ENCODE results near the gene WRNIP1. TPM values are rescaled to one million over a fixed set of nuclear protein-coding genes. Genes with fewer than 3 reads are reported as not detected.
"Not testable (repeated sequence)": the region's sequence is repeated elsewhere in the genome, so short reads cannot be mapped to it uniquely, and the experiment has no call there.

Gene WRNIP1
- total RNA-seq, 5 donors from 2014 or later (not counting 1 experiment from before 2014, with no cell fraction given): 30.1 to 46.1 (median 41.1) TPM

DNA sequence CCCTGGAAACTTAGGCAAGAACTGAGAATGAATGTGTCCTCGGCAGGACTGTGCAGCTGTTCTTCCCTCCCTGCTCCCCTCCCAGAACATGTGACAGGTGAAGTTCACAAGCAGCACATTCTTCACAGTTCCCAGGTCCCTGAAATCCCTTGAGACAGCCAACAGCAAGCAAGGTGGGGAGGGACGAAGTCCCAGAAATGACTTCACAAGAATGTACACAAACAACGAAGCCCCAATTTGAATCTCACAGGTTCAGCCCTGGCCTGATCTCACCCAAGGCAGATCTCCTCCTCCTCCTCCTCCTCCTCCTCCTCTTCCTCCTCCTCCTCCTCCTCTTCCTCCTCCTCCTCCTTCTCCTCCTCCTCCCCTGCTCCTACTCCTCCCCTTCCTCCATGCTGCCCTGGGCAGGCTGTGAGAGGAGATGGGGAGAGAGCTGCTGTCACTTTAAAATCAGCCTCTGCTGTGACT is 32.4 kb downstream of the WRNIP1 start:
- WGBS (ENCODE audit: insufficient coverage): no CpG with 5 or more reads among the region's 3 CpGs
- DNase-seq: no peak
- Histone ChIP-seq H3K36me3 (ENCODE audit: control insufficient read depth in 2 of 2, extremely low read depth in 1 of 2, insufficient read depth in 1 of 2, low read length in 1 of 2) (no peaks in the 10 kb centered on the region), H3K27ac (ENCODE audit: low read length) (no peak overlapping the region), H3K4me3 (ENCODE audit: control insufficient read depth in 1 of 2, extremely low read depth in 1 of 2, low read length in 1 of 2) (no peak overlapping the region), H3K4me1 (ENCODE audit: control insufficient read depth in 1 of 2, extremely low read depth in 1 of 2, insufficient read depth in 2 of 2, low read length in 2 of 2) (peaks cover 10 to 15% of the 10 kb centered on the region in 2 experiments), H3K27me3 (replicated peaks in 1 of 2; ENCODE audit: control insufficient read depth in 2 of 2, extremely low read depth in 1 of 2, insufficient read depth in 2 of 2, low read length in 1 of 2) (no peaks in the 10 kb centered on the region), H3K9me3 (no peaks in the 10 kb centered on the region)
- H3K9me3 Mint-ChIP-seq: no peaks in the 10 kb centered on the region
- H3K27me3 Mint-ChIP-seq: no peaks in the 10 kb centered on the region
- peaks cover 24 to 40% (median 32%) of the 10 kb centered on the region in 3 donors for H3K4me1 Mint-ChIP-seq
- no peak overlapping the region for H3K4me3 Mint-ChIP-seq
- no peak for ATAC-seq (replicated peaks in 1 of 4)
- H3K36me3 Mint-ChIP-seq: peaks cover 4% of the 10 kb centered on the region
- POLR2A ChIA-PET: interaction anchor here in 1 of 2 donors (0.7 kb wide), 1 partner anchor 136 kb away, joined by 4 read pairs; no protein-coding TSS in a partner anchor
- H3K27ac Mint-ChIP-seq: peak overlapping the region in 1 of 2 donors; percentile 44
- CTCF ChIA-PET: interaction anchor here in 1 of 2 donors (0.6 to 0.7 kb wide), 3 partner anchors 17 to 72 kb away, joined by 3 to 5 read pairs (median 5); no protein-coding TSS in a partner anchor

DNA sequence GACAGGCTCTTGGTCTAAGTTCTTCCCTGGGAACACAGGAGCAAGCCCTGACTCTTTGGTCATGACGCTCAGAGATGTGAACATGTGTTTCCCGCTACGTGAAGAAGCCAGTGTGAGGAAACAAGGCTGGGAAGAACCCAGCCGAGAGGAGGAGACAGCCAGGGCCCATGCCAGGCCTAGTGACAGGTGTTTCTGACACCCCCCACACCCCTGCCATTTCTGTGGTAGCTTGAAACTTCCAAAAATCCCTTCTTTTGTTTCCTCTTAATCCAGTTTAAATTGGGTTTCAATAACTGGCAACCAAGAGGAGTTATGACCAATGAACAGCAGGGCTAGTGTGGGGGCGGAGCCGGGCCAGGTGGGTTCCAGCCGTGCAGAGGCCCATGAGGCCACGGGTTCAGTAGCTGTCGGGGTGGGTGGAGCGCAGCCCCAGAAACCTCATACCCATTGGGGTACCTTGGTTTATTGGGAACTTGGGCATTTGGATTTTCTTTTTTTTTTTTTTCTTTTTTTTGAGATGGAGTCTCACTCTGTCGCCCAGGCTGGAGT is 33.5 kb downstream of the WRNIP1 start:
- no peak overlapping the region for H3K27ac ChIP-seq (ENCODE audit: low read length)
- Mint-ChIP-seq H3K9me3 (no peaks in the 10 kb centered on the region), H3K36me3 (peaks cover 4% of the 10 kb centered on the region), H3K4me3 (no peak overlapping the region), H3K27me3 (no peaks in the 10 kb centered on the region), H3K4me1 (peaks cover 14 to 29% (median 22%) of the 10 kb centered on the region in 3 donors), H3K27ac (no peak overlapping the region)
- no peak for DNase-seq
- POLR2A ChIA-PET: no interaction called here
- no peaks in the 10 kb centered on the region for H3K36me3 ChIP-seq (ENCODE audit: control insufficient read depth in 2 of 2, extremely low read depth in 1 of 2, insufficient read depth in 1 of 2, low read length in 1 of 2)
- no peaks in the 10 kb centered on the region for H3K27me3 ChIP-seq (replicated peaks in 1 of 2; ENCODE audit: control insufficient read depth in 2 of 2, extremely low read depth in 1 of 2, insufficient read depth in 2 of 2, low read length in 1 of 2)
- no peak overlapping the region for H3K4me3 ChIP-seq (ENCODE audit: control insufficient read depth in 1 of 2, extremely low read depth in 1 of 2, low read length in 1 of 2)
- CTCF ChIA-PET: no interaction called here
- no peaks in the 10 kb centered on the region for H3K9me3 ChIP-seq
- no peak for ATAC-seq (replicated peaks in 1 of 4)
- peaks cover under 1 to 4% of the 10 kb centered on the region in 2 experiments for H3K4me1 ChIP-seq (ENCODE audit: control insufficient read depth in 1 of 2, extremely low read depth in 1 of 2, insufficient read depth in 2 of 2, low read length in 2 of 2)
- 100% methylated on average over 4 of the region's 11 CpGs for WGBS (ENCODE audit: insufficient coverage)

DNA sequence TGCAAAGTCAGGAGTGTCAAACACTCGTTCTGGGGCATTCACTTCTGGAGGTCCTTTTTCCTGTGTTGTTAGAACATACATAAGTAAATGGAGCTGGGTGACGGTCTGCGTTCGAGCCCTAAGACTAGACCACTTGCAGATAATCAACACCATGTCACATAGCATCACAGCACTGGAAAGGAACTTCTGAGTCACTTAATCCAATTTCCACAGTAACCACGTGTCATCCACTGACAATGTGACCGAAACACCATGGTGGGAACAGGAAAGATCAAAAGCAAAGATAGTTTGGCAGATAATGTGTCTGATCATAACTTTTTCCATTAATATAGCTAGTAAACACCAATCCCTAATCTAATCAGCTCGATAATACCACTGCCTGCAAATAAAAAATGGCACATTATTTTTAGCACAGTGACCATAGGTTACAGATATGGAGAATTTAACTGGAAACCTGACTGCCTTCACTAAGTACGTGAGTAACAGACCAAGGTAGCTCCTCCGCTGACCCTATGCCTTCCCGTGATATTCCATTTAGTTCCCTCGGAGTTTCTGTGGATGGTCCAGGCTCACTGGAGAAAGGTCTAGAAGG is 34.8 kb downstream of the WRNIP1 start:
- ChIA-PET POLR2A (no interaction called here), CTCF (no interaction called here)
- Mint-ChIP-seq H3K4me3 (no peak overlapping the region), H3K36me3 (peaks cover 4% of the 10 kb centered on the region), H3K27ac (no peak overlapping the region), H3K27me3 (no peaks in the 10 kb centered on the region), H3K4me1 (peaks cover 8 to 21% (median 14%) of the 10 kb centered on the region in 3 donors), H3K9me3 (no peaks in the 10 kb centered on the region)
- no peaks in the 10 kb centered on the region for H3K27me3 ChIP-seq (replicated peaks in 1 of 2; ENCODE audit: control insufficient read depth in 2 of 2, extremely low read depth in 1 of 2, insufficient read depth in 2 of 2, low read length in 1 of 2)
- DNase-seq (no peak), ATAC-seq (replicated peaks in 1 of 4) (no peak)
- no peaks in the 10 kb centered on the region for H3K36me3 ChIP-seq (ENCODE audit: control insufficient read depth in 2 of 2, extremely low read depth in 1 of 2, insufficient read depth in 1 of 2, low read length in 1 of 2)
- no peaks in the 10 kb centered on the region for H3K4me1 ChIP-seq (ENCODE audit: control insufficient read depth in 1 of 2, extremely low read depth in 1 of 2, insufficient read depth in 2 of 2, low read length in 2 of 2)
- WGBS (ENCODE audit: insufficient coverage): 85% methylated on average over 5 of the region's 11 CpGs
- no peak overlapping the region for H3K4me3 ChIP-seq (ENCODE audit: control insufficient read depth in 1 of 2, extremely low read depth in 1 of 2, low read length in 1 of 2)
- H3K27ac ChIP-seq (ENCODE audit: low read length): no peak overlapping the region
- no peaks in the 10 kb centered on the region for H3K9me3 ChIP-seq

GRCh38 chr6:2800552-2801316 is 35.5 kb downstream of the WRNIP1 start:
- Mint-ChIP-seq H3K27ac (no peak overlapping the region), H3K4me3 (no peak overlapping the region), H3K27me3 (no peaks in the 10 kb centered on the region), H3K36me3 (peaks cover 3% of the 10 kb centered on the region), H3K9me3 (no peaks in the 10 kb centered on the region), H3K4me1 (peaks cover 8 to 18% (median 14%) of the 10 kb centered on the region in 3 donors)
- H3K4me3 ChIP-seq (ENCODE audit: control insufficient read depth in 1 of 2, extremely low read depth in 1 of 2, low read length in 1 of 2): no peak overlapping the region
- no peaks in the 10 kb centered on the region for H3K36me3 ChIP-seq (ENCODE audit: control insufficient read depth in 2 of 2, extremely low read depth in 1 of 2, insufficient read depth in 1 of 2, low read length in 1 of 2)
- CTCF ChIA-PET: no interaction called here
- WGBS (ENCODE audit: insufficient coverage): 99% methylated on average over 8 of the region's 14 CpGs
- ATAC-seq (replicated peaks in 1 of 4) (no peak), DNase-seq (no peak)
- no peaks in the 10 kb centered on the region for H3K4me1 ChIP-seq (ENCODE audit: control insufficient read depth in 1 of 2, extremely low read depth in 1 of 2, insufficient read depth in 2 of 2, low read length in 2 of 2)
- no peaks in the 10 kb centered on the region for H3K9me3 ChIP-seq
- H3K27me3 ChIP-seq (replicated peaks in 1 of 2; ENCODE audit: control insufficient read depth in 2 of 2, extremely low read depth in 1 of 2, insufficient read depth in 2 of 2, low read length in 1 of 2): no peaks in the 10 kb centered on the region
- POLR2A ChIA-PET: no interaction called here
- H3K27ac ChIP-seq (ENCODE audit: low read length): no peak overlapping the region

DNA sequence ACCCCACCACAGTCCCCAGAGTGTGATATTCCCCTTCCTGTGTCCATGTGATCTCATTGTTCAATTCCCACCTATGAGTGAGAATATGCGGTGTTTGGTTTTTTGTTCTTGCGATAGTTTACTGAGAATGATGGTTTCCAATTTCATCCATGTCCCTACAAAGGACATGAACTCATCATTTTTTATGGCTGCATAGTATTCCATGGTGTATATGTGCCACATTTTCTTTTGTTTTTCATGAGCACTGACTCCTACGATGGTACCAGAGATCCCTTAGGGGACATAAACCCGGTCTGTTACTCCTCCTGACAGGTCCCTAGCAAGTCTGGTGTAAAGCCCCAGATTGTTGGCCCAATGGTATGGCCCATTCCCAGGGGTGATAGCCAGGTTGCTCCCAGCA is 36.5 kb downstream of the WRNIP1 start:
- H3K9me3 ChIP-seq; POLR2A ChIA-PET; H3K4me3 Mint-ChIP-seq; H3K27ac ChIP-seq (ENCODE audit: low read length); H3K27ac Mint-ChIP-seq; H3K4me1 ChIP-seq (ENCODE audit: control insufficient read depth in 1 of 2, extremely low read depth in 1 of 2, insufficient read depth in 2 of 2, low read length in 2 of 2); ATAC-seq (replicated peaks in 1 of 4); H3K27me3 Mint-ChIP-seq; H3K36me3 Mint-ChIP-seq; DNase-seq; H3K4me3 ChIP-seq (ENCODE audit: control insufficient read depth in 1 of 2, extremely low read depth in 1 of 2, low read length in 1 of 2); H3K27me3 ChIP-seq (replicated peaks in 1 of 2; ENCODE audit: control insufficient read depth in 2 of 2, extremely low read depth in 1 of 2, insufficient read depth in 2 of 2, low read length in 1 of 2); H3K9me3 Mint-ChIP-seq; H3K36me3 ChIP-seq (ENCODE audit: control insufficient read depth in 2 of 2, extremely low read depth in 1 of 2, insufficient read depth in 1 of 2, low read length in 1 of 2): not testable (repeated sequence)
- peaks cover 8 to 16% (median 12%) of the 10 kb centered on the region in 3 donors for H3K4me1 Mint-ChIP-seq
- CTCF ChIA-PET: interaction anchor here (0.6 to 0.7 kb wide), 2 partner anchors 265 to 295 kb away, joined by 3 to 4 read pairs; no protein-coding TSS in a partner anchor
- 100% methylated on average over 2 of the region's 4 CpGs for WGBS (ENCODE audit: insufficient coverage)

DNA sequence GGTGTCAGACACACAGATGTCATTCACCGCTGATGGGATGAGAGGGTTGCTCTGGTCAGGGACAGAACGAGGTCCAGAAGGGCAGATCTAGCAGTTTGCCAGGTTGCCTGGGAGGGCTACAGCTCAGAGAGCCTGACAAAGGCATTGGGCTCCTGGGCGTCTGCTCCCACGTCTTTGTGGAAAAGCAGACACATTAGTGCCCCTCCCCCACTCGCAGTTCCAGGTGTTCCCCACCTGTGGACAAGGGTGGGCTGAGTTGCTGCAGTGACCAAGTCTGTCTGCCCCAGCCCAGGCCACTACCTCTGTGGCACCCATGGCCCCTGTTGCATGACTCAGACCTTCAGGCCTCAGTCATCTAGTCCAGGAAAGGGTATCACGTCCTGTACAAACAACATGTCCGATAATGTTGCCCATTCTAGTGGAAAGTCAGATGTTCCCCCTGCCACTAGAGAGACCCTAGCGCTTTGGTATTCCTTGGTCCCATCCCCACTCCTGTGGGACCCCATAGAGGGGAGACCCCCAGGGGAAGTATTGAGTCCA is 37.4 kb downstream of the WRNIP1 start:
- no peaks in the 10 kb centered on the region for H3K27me3 ChIP-seq (replicated peaks in 1 of 2; ENCODE audit: control insufficient read depth in 2 of 2, extremely low read depth in 1 of 2, insufficient read depth in 2 of 2, low read length in 1 of 2)
- Mint-ChIP-seq H3K4me1 (peaks cover 7 to 11% (median 8%) of the 10 kb centered on the region in 3 donors), H3K36me3 (peaks cover 5% of the 10 kb centered on the region), H3K9me3 (no peaks in the 10 kb centered on the region), H3K4me3 (no peak overlapping the region), H3K27ac (no peak overlapping the region), H3K27me3 (no peaks in the 10 kb centered on the region)
- H3K4me1 ChIP-seq (ENCODE audit: control insufficient read depth in 1 of 2, extremely low read depth in 1 of 2, insufficient read depth in 2 of 2, low read length in 2 of 2): no peaks in the 10 kb centered on the region
- ATAC-seq (replicated peaks in 1 of 4) (no peak), DNase-seq (no peak)
- 97% methylated on average over 3 of the region's 8 CpGs for WGBS (ENCODE audit: insufficient coverage)
- CTCF ChIA-PET: interaction anchor here in 1 of 2 donors (0.6 kb wide), 1 partner anchor 294 kb away, joined by 3 read pairs; no protein-coding TSS in a partner anchor
- POLR2A ChIA-PET: no interaction called here
- H3K27ac ChIP-seq (ENCODE audit: low read length): no peak overlapping the region
- H3K9me3 ChIP-seq: no peaks in the 10 kb centered on the region
- no peaks in the 10 kb centered on the region for H3K36me3 ChIP-seq (ENCODE audit: control insufficient read depth in 2 of 2, extremely low read depth in 1 of 2, insufficient read depth in 1 of 2, low read length in 1 of 2)
- no peak overlapping the region for H3K4me3 ChIP-seq (ENCODE audit: control insufficient read depth in 1 of 2, extremely low read depth in 1 of 2, low read length in 1 of 2)
